NCI-H510A (cell line): ENCODE data around the gene POU6F2.

Source experiments
- DNase-seq: peaks from one replicate; lab custom pipeline; 2025; lab: John Stamatoyannopoulos, UW

POU6F2 gene

DNA sequence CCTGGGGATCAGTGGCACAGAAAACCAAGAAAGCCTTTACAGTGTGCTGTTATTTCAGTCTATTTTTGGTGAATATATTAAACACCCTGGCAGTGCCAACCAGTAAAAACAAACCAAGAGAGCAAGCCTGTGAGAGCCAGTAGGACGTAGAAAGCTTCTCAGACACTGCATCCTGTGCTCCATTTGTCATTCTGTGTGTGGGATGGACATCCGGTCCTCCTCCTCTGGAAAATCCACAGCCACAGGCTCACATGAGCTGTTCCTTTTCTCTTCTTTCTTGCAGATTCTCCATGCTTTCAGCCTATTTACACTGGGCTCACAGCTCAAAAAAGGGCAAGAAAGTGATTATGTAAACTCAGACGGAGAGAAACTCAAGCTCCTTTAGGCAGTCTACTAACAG is 468.8 kb downstream of the POU6F2 start:
- no peak for DNase-seq

DNA sequence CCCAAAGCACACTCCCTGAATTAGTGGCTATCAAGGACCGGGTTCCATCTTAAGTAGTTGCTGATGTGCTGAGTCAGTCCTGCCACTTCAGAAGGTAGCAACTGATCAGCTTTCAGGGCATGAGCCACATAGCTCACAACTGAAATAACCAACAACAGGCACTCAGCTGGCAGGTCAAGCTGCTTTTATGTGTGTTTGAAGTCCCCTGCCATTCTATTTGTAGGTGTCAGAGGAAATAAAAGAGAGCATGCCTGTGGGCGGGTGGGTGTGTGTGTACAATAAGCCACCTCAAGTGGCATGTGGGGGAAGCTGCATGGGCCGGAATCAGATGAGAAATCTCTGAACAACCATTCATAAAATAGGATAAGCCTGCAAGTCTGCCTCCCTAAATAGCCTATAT is 474.2 kb downstream of the POU6F2 start:
- DNase-seq, result peak; percentile 38

- DNase-seq, result no peak
Measured at GRCh38 chr7:39453743-39454355, 476.1 kb downstream of the POU6F2 start.

DNA sequence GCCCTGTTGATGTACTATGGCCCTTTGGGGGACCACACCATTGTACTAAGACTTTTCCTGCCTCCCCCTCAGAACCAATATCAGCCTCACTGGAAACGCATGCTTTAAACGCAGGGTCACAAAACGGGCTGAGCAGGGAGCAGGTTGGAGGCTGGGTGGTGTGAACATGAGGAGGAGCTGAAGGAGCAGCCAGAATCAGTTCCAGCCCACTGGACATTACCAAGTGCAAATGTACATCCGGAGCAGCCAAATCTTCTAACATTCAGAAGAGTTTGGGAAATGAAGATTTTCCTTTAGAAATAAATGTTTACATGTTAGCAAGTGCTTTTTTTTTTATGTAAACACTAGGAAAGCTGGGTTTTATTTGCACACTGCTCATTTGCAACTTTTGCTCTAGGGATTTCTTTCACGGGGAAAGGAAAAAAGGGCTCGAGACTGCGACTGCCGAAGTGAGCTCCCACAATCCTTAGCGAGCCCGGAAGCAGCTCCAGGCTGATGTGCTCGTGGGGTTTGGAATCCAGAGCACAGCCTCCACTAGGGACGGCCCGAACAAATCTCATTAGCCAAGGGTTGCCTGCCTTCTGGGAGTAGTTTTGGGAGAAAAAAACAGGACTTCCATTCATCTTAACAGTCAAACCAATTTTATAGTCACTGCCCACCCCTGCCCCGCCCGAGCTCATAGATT is 480.5 kb downstream of the POU6F2 start:
- DNase-seq, result no peak

DNA sequence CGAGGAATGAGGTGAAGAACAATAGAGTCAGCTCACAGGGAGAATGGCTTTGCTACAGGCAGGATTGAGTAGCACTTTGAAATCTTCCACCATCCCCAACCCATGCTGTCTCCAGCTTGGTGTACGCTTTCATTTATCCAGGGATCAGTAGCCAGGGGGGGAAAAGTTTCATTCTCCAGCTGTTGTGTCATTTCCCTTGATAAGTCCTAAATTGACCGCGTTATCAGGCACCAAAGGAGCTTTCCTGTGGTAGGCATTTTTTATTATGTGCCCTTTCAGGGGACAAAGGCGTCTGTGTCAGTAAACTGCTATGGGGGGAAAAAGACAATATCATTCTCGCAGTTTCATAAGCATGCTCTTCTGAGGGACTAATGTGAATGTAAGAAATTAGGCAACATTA is 481.9 kb downstream of the POU6F2 start:
- DNase-seq, result no peak

- no peak for DNase-seq
Measured at GRCh38 chr7:39460486-39460885, 482.8 kb downstream of the POU6F2 start.

DNA sequence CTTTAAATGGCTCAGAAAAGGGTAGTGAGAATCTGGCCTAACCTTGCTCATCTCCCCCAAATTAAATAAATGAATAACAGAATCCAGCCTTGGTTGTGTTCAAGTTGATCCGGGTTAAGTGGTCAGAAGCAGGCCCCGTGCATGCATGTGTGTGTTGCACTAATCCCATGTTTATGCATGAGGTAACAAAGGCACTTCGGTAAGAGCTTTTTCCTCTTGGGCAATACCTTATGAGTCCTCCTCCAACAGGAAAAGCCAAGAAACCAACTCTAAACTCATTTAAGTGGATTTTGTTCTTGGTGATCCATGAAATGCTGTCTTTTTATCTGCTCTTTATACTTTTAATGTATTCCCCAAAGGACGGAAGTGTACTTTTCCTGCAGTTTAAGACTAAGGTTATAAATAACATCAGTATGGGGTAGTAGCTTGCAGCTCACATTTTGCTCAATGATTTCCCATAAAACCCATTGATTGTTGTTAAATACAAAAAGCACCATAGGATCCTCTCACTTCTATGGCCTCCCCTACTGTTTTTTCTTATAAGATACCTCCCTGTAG is 483.6 kb downstream of the POU6F2 start:
- DNase-seq, result no peak

- DNase-seq, result no peak
Measured at GRCh38 chr7:39463252-39463651, 485.5 kb downstream of the POU6F2 start.

GRCh38 chr7:39464350-39465054 is 486.8 kb downstream of the POU6F2 start:
- no peak for DNase-seq

GRCh38 chr7:39465055-39465929 is 487.6 kb downstream of the POU6F2 start:
- DNase-seq, result peak; percentile 23

DNA sequence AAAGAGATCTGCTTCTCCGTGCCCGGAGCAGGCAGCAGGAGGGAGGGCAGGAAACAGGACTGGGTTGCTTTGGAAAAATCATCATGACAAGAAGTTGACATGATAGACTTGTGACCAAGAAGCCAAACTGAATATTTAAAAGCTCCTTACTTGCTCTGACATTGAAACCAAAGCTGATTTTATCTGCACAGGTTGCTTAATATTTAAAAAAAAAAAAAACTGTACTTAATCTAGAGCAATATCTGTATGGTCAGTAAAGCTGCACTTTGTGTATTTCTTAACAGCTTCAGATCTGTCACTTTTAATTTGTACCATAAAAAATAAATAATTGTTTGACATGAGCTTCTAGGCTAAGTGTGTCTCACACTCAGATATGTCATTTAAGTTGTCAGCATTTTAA is 490.6 kb downstream of the POU6F2 start:
- no peak for DNase-seq

- DNase-seq, result no peak
Measured at GRCh38 chr7:39468808-39469374, 491.2 kb downstream of the POU6F2 start.

DNA sequence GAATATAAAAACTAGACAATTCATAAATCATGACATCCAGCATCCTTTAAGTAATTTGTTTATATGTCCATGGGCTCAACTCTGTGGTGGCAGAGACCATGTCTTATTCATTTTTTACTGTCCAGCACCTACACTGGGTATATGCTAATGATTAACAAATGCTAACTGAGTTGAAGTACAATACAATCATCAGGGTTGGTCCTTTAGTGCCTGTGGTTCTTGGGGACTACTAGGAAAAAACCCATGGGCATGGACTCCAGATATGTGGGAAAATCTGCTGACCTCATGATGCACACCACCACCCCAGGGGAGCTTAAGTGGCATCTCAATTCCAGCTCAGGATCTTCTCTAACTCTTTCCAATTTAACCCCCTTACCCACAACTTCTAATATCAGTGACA is 503.2 kb downstream of the POU6F2 start:
- no peak for DNase-seq

GRCh38 chr7:39488467-39489393 is 511.0 kb downstream of the POU6F2 start:
- no peak for DNase-seq

DNA sequence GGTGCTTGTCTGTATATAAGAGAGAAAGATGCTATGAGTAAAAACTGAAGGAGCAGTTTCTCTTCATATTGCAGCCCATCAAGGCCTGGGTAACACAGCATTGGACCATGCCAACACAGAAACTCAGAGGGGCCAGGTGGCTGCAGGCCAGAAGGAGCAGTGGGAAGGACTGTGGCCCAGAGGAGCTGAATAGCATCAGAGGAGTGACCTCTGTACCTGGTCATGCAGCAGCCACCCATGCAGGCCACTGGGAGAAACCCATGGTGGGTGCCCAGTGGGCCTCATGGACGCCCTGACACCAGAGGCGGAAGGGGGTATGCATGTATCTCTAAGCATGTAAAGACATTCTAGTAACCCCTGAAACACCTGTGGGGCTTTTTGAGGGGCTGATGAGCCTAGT is 512.6 kb downstream of the POU6F2 start:
- DNase-seq, result no peak

GRCh38 chr7:39493934-39494333 is 516.2 kb downstream of the POU6F2 start:
- DNase-seq, result no peak

- no peak for DNase-seq
Measured at GRCh38 chr7:39501358-39501757, 523.6 kb downstream of the POU6F2 start.

DNA sequence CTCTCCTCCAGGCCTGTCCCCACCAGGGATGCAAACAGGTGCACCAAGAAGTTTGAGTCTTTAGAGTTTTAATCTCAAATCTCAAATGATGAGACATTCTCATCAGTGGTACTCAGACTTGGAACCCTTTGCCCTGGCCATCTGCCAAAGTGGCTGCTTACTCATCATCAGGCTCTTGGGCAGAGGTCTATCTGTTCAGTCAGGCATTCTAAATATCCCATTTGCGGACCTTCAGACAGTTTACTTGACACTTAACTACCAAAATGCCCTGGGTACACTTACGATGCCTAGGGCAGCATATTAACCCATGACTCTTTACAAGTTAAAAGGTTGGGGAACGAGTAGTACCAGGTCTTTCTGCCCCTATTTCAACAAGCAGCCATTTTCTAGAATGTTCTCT is 527.3 kb downstream of the POU6F2 start:
- DNase-seq, result no peak

GRCh38 chr7:39507866-39508551 is 530.3 kb downstream of the POU6F2 start:
- DNase-seq, result no peak

- DNase-seq, result no peak
Measured at GRCh38 chr7:39509436-39509835, 531.7 kb downstream of the POU6F2 start.
